OCI-LY1 (cell line): ENCODE measurements around the gene VPS39.

Experiments used
- H2AFZ ChIP-seq: fragments of 200-600 bp; sonication (generic), shearing (Covaris generic); 2 replicates; pipeline ENCODE4 v1.6.0; 2014; ENCODE audit warnings: antibody characterized with exemption, mild to moderate bottlenecking, low read length
- H3F3A ChIP-seq: fragments of 200-600 bp; sonication (generic), shearing (Covaris generic); 2 replicates; pipeline ENCODE4 v1.6.0; 2014; ENCODE audit warnings: mild to moderate bottlenecking, antibody characterized with exemption, low read length, moderate library complexity; ENCODE audit not compliant: insufficient read depth
- H3K27ac ChIP-seq: fragments of 200-600 bp; sonication (generic); 2 replicates; pipeline ENCODE4 v1.5.1; 2014; ENCODE audit warnings: low read length, mixed run types, mild to moderate bottlenecking, low read depth; ENCODE audit not compliant: poor library complexity, severe bottlenecking
- H3K27me3 ChIP-seq: fragments of 200-600 bp; sonication (generic); 2 replicates; pipeline ENCODE4 v1.6.0; 2014; ENCODE audit warnings: antibody characterized with exemption, mild to moderate bottlenecking, low read length, moderate library complexity; ENCODE audit not compliant: insufficient read depth
- H3K36me3 ChIP-seq: fragments of 200-600 bp; sonication (generic); 2 replicates; pipeline ENCODE4 v1.6.1; 2014; ENCODE audit warnings: mild to moderate bottlenecking, antibody characterized with exemption, low read length, moderate library complexity, mixed read lengths; ENCODE audit not compliant: insufficient read depth
- H3K4me1 ChIP-seq: fragments of 200-600 bp; sonication (generic); 2 replicates; pipeline ENCODE4 v1.5.1; 2014; ENCODE audit warnings: mild to moderate bottlenecking, low read length, moderate library complexity; ENCODE audit not compliant: insufficient read depth, severe bottlenecking
- H3K4me2 ChIP-seq: fragments of 200-600 bp; sonication (generic), shearing (Covaris generic); 2 replicates; pipeline ENCODE4 v1.6.1; 2014; ENCODE audit warnings: low read length
- H3K4me3 ChIP-seq: fragments of 200-600 bp; sonication (generic); 2 replicates; pipeline ENCODE4 v1.5.1; 2014; ENCODE audit warnings: low read length, low read depth, mild to moderate bottlenecking, mixed read lengths; ENCODE audit not compliant: poor library complexity, severe bottlenecking
- H3K79me2 ChIP-seq: fragments of 200-600 bp; shearing (Covaris generic); 2 replicates; pipeline ENCODE4 v1.6.1; 2016; ENCODE audit warnings: mixed run types, low read length, mixed read lengths; ENCODE audit not compliant: insufficient read depth
- H3K9ac ChIP-seq: fragments of 200-600 bp; sonication (generic), shearing (Covaris generic); 2 replicates; pipeline ENCODE4 v1.6.1; 2014; ENCODE audit warnings: mild to moderate bottlenecking, low read length, mixed read lengths
- H3K9me2 ChIP-seq: fragments of 200-600 bp; sonication (generic), shearing (Covaris generic); 2 replicates; pipeline ENCODE4 v1.6.1; 2014; ENCODE audit warnings: low read depth, mild to moderate bottlenecking, low read length, mixed read lengths
- H3K9me3 ChIP-seq: fragments of 200-600 bp; shearing (Covaris generic); 2 replicates; pipeline ENCODE4 v1.6.1; 2014; ENCODE audit warnings: low read length, mixed read lengths
- H4K20me1 ChIP-seq: fragments of 200-600 bp; sonication (generic), shearing (Covaris generic); 2 replicates; pipeline ENCODE4 v1.6.0; 2016; ENCODE audit warnings: mild to moderate bottlenecking, low read length; ENCODE audit not compliant: insufficient read depth
- CTCF ChIP-seq: fragments of 200-600 bp; sonication (generic), shearing (Covaris generic); IDR thresholded peaks from 2 replicates; pipeline ENCODE4 v1.5.1; 2017; ENCODE audit warnings: mild to moderate bottlenecking, antibody characterized with exemption, low read length, moderate library complexity, mixed read lengths
- EZH2 ChIP-seq: fragments of 200-600 bp; sonication (generic), shearing (Covaris generic); IDR thresholded peaks from 2 replicates; pipeline ENCODE4 v1.8.0; 2017; ENCODE audit warnings: borderline replicate concordance, mixed run types, mild to moderate bottlenecking, antibody characterized with exemption, low read length, moderate library complexity, mixed read lengths

The VPS39 gene

DNA sequence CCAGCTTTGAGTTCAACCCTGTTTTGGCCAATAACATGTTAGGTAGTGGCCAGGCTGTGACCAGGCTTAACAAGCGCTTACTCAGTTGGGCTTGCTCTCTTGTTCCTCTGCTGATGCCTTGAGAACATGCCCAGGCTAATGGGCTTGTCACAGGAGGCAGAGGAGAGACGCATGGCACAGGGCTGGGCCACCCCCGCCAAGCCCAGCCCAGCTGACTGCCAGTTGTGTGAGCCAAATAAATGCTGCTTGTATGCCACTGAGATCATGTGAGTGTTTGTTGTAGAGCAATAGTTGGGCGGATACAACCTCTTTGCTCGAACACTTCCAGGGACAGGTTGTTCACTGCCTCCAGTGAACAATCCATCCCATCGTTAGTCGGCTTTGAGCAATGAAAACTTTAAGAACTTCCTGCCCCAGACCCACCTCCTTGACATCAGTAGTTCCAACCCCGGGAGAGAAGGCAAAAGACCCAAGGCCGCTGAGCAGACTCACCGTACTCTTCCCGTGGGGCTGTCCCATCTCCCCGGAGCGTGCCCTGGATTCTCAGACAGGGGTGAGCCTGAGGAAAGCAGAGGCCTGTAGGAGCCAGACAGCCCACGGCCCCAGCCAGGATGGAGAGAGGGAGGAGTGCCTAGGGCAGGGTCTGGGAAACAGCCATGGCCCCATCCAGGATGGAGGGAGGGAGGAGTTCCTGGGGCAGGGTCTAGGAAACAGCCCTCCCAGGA, 55.7 kb downstream of the VPS39 start:
- TF ChIP-seq EZH2, result no peak
- TF ChIP-seq CTCF, result no peak
- Histone ChIP-seq H3K4me1 (no peaks in the 10 kb centered on the region), H3K27ac (no peak overlapping the region), H3K4me3 (no peak overlapping the region), H3F3A (no peaks in the 10 kb centered on the region), H4K20me1 (no peaks in the 10 kb centered on the region), H3K9ac (no peak overlapping the region), H3K4me2 (no peak overlapping the region), H3K9me2 (no peaks in the 10 kb centered on the region), H3K9me3 (no peaks in the 10 kb centered on the region), H3K79me2 (no peaks in the 10 kb centered on the region), H2AFZ (no peak overlapping the region), H3K36me3 (no peaks in the 10 kb centered on the region), H3K27me3 (no peaks in the 10 kb centered on the region; the same call in 1 of the 2 replicates)

GRCh38 chr15:42151736-42152135, 56.4 kb downstream of the VPS39 start:
- no peaks in the 10 kb centered on the region for H3K4me1 ChIP-seq
- H3K9me2 ChIP-seq, result no peaks in the 10 kb centered on the region
- H2AFZ ChIP-seq, result no peak overlapping the region
- no peak overlapping the region for H3K4me2 ChIP-seq
- no peak overlapping the region for H3K9ac ChIP-seq
- H3K36me3 ChIP-seq, result no peaks in the 10 kb centered on the region
- H3K27ac ChIP-seq, result no peak overlapping the region
- no peaks in the 10 kb centered on the region for H3K9me3 ChIP-seq
- TF ChIP-seq EZH2 (no peak), CTCF (no peak)
- H3K4me3 ChIP-seq, result no peak overlapping the region
- no peaks in the 10 kb centered on the region for H3F3A ChIP-seq
- H4K20me1 ChIP-seq, result no peaks in the 10 kb centered on the region
- H3K27me3 ChIP-seq, result no peaks in the 10 kb centered on the region; the same call in 1 of the 2 replicates
- H3K79me2 ChIP-seq, result no peaks in the 10 kb centered on the region

DNA sequence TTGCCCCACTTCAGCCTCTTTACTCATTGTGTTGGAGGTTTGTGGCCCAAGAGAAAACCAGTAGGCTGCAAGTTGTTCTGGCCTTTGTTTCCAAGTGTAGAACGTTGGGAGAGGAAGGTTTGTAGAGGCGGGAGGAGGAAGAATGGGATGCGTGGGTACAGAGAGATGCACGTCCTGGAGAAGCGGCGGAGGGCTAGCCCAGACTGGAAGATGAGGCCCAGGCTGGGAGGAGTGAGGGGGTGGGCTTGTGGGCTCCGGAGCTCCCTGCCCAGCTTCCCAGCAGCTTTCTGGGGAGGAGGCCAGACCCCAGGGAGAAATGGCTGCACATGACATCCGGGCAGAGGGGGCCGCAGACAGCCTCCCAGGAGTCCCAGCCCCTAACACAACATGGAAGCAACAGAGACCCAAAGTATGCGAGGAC, 57.0 kb downstream of the VPS39 start:
- H4K20me1 ChIP-seq, result no peaks in the 10 kb centered on the region
- H3K27me3 ChIP-seq, result no peaks in the 10 kb centered on the region; the same call in 1 of the 2 replicates
- no peak overlapping the region for H3K4me2 ChIP-seq
- TF ChIP-seq CTCF, result no peak
- no peak for TF ChIP-seq EZH2
- no peak overlapping the region for H2AFZ ChIP-seq
- H3F3A ChIP-seq, result no peaks in the 10 kb centered on the region
- no peak overlapping the region for H3K27ac ChIP-seq
- H3K4me3 ChIP-seq, result no peak overlapping the region
- no peaks in the 10 kb centered on the region for H3K4me1 ChIP-seq
- no peaks in the 10 kb centered on the region for H3K9me2 ChIP-seq
- no peaks in the 10 kb centered on the region for H3K36me3 ChIP-seq
- H3K9me3 ChIP-seq, result no peaks in the 10 kb centered on the region
- no peaks in the 10 kb centered on the region for H3K79me2 ChIP-seq
- no peak overlapping the region for H3K9ac ChIP-seq
